Left cardiac atrium (tissue), 4 donors: ENCODE measurements around the gene RUNX2. TPM values are rescaled to one million over a fixed set of nuclear protein-coding genes. Genes with fewer than 3 reads are reported as not detected.

ENCODE experiments used
- ATAC-seq, 2 donors: fragments of 200-7000 bp; cut with Tn5 transposase; one replicate each; pipeline ENCODE4 v1.9.1; 2020; ENCODE audit warnings: mild to moderate bottlenecking in 2 of 2, moderate library complexity in 2 of 2
- DNase-seq: peaks from one replicate; pipeline ENCODE4 v3.0.0-alpha.2; 2020
- intact Hi-C, 2 donors: fragments of 100-400 bp; cut with DNase I; formaldehyde crosslinking; loops; one replicate each; pipeline versions ENCODE4 v1.14.1 to v1.15.1; 2022 to 2023
- total RNA-seq, 2 donors: library from RNA; stranded (reverse); fragmentation: NEBNext Ultra II Directional; extraction: Animal tissue kit (Norgen Biotek cat#: 25700); gene quantifications; one replicate each; pipeline ENCODE4 v1.2.1, GENCODE V29; 2021
- donor health status: DM: no; HTN: yes; CAD: no.
- donor health status: DM: no; HTN: yes; CAD: no; lungs with severe emphysema.
- donor health status: DM: yes; HTN: yes; CAD: no.
- donor health status: Dilated cardiomyopathy.

The RUNX2 gene
- total RNA-seq, 2 donors from 2014 or later = 0.44 to 0.68 TPM

DNA sequence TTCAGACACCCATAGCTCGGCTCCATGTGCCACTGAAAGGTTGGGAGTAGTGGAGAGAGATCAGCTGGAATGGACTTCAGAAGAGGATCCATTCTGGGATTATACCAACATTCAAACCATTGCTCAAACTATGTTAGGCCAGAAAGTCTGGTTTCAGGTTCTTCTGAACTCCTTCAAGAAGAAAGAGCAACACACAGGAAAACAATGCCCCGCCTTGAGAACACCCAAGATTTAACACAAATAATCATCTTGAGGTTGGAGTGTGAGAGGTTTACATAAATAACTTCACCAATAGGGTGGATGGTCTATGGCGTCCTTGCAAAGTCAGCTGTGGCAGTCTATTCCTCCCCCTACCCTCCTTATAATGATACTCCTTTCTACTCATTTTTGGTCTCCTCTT, 261.2 kb downstream of the RUNX2 start:
- intact Hi-C loops = no loop called here
- no peak for ATAC-seq

DNA sequence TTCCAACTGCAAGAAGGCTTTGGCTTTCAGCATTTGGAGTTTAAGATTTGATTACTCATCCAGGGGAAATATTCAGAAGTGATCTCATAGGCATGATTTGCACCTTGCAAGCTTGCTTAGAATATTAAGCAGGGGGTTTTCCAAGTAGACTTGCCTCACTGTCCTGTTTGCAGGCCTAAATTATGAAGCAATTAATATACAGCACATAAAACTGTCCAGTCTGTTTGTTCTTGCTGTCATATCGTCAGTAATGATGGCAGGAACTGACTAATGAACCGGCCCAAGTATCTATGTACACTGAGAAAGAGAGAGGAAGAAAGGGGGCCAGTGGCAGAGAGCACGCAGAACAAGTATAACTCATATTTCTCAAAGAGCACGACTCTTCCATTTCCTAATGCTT, 262.1 kb downstream of the RUNX2 start:
- DNase-seq (no peak), ATAC-seq (peak in 1 of 2 donors; percentile 60)
- intact Hi-C loops = no loop called here

More for the DNA sequence above, 261.2 kb downstream of the RUNX2 start:
- DNase-seq = no peak

DNA sequence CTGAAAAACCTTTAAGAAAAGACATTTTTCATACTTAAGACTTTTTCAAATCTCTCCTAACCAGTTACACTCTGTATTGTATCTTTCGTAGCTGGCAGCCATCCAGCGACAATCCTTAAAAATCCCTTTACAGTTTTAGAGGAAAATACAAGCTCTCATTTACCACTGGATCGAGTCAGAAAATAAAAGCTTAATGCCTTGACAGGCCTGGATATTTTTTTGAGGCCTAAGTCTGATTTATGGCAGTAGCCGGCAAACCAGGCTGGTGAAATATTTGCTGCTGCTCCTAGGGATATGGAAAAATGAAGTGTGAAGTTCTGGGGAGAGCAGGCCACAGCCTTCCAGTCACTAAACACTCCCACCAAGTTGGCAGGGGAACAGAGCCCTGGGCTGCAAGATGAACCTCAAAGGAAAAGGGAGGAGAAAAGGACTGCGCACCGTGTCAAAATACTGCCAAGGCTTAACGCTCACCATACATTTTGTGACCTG, 262.6 kb downstream of the RUNX2 start:
- intact Hi-C loops = no loop called here
- ATAC-seq (no peak), DNase-seq (no peak)

DNA sequence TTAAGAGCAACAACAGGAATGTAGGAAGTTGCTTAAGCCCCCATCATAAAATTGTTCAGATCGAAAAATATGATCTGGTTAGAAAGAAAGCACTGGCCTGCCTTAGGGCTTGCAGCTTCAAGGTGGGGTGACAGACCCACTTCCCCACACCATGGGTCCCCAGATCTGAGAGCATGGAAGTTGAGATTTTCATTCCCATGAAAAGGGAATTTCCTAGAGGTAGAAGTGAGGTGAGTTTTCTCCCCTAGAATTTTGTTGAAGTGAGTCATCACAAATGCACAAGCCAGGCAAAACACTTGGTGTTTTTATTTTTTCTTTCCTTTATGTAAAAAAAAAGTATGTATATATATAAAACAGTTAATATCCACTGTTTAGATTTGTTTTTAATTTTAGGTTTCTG, 263.2 kb downstream of the RUNX2 start:
- ATAC-seq = no peak
- intact Hi-C loops = no loop called here
- no peak for DNase-seq

DNA sequence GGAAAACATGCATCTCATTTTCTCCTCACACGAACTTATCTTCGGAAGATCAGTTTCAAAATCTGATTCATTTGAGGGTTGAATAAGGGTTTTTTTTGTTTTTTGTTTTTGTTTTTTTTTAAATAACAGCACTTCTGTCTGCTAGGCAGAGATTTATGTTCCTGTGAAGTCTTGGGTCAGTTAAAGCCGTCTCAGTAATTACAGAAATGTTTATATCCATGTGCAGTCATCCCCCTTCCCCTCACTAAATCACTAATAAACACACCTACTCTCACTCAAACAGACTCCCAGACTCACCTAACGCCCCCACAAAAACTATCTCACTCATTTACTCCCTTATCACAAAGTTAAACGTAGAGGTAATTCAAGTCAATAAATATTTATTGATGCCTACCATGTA, 263.8 kb downstream of the RUNX2 start:
- intact Hi-C loops = no loop called here
- no peak for ATAC-seq

DNA sequence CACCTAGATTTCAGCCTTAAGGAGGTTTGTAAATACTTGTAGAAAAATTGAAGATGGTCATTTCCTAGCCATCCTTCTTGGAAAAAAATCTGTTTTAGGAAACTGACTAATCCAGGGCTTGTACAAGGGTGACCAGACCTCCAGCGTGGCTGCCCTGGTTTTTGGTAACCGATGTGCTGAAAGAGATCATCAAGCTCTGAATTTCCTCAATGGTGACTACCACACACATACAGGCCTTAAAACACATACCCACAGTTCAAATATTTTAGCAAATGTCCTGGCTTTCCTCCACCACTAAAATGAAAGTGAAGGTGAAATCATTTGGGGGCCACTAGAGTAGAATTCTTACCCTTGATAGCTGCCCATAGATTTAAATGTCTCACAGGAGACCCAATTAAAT, 264.9 kb downstream of the RUNX2 start:
- DNase-seq (no peak), ATAC-seq (no peak)
- intact Hi-C loops = no loop called here

More for the DNA sequence above, 263.8 kb downstream of the RUNX2 start:
- DNase-seq = no peak

DNA sequence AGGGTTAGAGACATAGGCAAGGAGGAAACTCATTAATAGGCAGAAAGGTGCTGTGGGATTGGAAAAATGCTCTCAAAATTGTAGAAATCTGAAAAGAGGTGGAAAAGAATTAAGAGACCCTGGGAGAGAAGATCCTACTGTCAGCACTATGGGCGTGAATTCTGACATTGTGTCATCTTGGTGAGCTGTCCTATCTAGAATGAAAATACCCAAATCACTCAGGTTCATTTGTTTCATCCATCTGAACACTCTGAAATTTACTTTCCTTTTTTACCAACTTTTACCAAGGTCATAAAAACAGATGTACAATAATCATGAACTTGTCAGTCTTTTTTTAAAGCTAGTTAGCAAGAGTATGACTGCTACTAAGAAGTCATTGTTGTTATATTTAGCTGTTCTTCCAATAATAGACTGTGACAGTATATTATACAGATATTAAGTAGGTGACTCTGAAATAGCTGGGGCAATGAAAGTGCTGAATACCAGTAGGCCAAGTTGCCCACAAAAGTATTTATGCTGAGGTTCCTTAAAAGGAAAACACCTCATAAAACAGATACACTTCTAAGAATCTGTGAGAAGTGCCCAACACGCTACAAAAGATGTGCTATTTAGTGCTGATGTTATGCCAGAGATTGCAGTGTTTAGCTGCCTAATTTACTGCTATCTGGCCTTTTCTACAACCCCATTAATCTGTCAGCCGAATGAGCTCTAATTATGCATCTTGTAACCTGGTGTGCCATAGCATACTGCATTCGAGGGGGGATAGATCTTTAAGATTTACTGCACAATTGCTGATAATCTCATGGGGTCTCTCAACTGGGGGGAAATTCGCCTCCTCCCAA, 267.1 kb downstream of the RUNX2 start:
- DNase-seq (no peak), ATAC-seq (peak; percentile 61 to 71)
- intact Hi-C loops = no loop called here

DNA sequence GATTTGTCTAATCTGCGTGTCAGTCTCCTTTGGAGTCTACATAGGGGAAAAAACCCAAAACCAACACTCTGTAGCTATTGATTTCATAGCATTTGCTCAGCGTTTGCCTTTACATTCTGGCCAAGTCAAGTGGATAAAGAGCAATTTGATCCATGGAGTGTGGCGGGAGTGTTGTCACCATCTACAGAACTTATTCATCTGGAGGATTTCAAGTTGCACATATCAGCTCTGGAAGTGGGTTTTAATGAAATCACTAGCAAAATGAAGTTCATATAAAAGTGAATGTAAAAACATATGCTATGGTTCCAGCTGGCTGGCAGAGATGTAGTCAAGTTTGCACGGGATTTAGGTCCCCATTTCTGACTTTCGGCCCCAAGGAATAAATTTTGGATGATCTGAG, 269.3 kb downstream of the RUNX2 start:
- no peak for DNase-seq
- no peak for ATAC-seq

DNA sequence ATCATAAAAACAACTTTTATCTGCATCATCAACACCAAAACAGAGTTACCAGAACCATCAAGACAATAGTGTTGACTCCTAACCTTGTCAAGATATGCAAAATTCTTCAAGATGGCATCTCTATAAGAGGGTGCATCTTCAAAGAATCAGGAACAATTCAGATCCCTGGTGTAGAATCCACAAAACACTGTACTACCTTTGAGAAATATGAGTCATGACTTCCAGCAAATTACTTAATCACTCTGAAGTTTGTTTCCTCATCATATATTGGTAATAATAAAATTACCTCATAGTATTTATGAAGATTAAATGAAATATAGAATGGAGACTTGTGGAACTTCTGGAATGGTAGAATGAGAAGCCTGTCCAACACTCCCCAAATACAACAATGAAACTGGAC, 270.9 kb downstream of the RUNX2 start:
- intact Hi-C loops = no loop called here
- ATAC-seq (no peak), DNase-seq (no peak)

More for the DNA sequence above, 269.3 kb downstream of the RUNX2 start:
- intact Hi-C loops = no loop called here

DNA sequence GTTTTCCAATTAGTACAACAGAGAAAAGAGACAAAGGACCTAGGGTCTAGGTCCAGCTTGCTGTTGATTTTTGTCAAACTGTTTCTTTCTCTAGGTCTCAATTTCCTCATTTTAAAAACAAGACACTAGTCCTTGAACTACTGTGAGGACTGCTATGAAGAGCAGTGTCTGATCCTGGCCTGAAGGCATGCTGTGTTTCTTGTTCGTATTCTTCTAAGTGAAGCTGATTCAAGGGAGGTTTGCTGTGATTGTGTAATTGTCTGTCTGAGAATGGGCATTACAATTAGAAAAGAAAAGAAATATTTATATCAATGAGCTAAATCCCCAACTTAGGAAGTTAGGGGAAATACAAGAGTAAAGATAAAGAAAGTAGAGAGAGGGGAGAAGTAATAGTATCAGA, 277.8 kb downstream of the RUNX2 start:
- ATAC-seq = no peak
- intact Hi-C loops = no loop called here
- no peak for DNase-seq

DNA sequence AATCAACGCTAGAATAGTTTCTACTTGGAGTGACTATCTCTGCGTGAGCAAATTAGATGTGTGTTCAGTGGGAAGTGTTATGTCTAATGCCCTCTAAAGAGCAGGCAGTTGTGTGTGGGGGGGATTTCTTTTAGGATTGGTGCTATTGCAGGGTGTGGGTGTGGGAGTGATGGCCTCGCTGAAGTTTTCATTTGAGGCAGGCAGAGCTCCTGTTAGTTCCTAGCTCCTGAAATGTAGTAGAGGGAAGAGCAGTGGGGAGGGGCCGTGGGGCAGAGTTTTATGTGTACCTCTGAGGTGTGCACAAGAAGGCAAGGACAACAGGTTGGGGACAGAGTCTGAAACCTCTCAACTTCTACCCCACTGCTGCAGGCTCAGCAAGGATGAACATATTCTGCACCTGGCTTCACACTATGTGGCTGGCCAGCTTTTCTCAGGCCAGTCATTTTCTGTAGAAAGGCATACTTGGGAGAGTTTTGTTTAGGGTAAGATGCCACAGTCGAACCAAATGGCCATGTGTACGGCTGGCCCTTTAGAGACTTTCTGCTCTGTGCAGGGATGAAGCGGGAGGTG, 278.8 kb downstream of the RUNX2 start:
- DNase-seq (no peak), ATAC-seq (no peak)
- intact Hi-C loops = no loop called here

DNA sequence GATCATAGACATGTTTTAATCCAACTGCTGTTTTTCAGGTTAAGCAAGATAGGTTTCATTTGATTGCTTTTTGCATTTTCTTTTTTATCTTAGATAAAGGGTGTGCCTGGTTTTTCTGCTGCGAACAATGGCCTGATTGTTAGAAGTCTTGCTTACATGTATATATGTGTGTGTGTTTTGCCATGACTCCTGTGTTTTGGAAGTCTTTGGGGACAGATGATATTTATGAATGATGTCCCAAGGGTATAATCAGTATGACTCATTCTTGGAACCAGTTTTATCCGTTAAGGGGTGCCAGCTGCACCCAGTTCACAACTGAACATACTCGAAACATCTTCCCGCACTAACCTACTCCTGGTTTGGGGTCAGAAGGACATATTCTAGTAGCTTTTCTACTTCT, 279.7 kb downstream of the RUNX2 start:
- DNase-seq (no peak), ATAC-seq (no peak)
- intact Hi-C loops = no loop called here

DNA sequence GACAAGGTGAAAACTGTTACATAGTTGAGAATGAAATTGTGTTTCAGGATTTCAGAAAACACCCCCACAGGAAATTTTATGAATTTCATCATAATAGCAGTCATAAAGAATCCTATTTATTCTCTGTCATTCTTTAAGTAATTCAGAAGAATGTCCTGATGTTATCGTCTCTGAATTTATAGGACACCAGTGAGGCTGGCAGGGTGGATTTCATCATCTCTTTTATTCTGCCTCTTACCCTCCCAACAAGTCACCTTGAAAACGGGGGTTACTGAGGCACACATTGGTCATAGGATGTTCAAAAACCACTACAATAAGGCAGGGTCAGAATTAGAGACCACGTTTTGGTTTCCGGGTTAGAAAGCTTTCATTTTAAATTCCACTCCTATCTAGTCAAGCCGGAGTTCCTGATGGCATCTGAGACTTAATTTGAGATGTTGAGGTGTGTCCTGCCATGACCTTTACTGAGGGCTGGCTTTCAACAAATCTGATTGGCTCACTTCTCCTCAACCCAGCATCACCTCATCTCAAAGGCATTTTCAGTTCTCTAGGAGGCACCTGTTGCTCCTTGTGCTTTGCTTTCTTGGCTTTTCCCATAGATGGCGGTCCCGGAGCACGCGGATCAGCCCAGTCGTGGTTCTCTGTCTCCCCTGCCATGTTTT, 280.3 kb downstream of the RUNX2 start:
- DNase-seq (no peak), ATAC-seq (no peak)
- intact Hi-C loops = no loop called here

DNA sequence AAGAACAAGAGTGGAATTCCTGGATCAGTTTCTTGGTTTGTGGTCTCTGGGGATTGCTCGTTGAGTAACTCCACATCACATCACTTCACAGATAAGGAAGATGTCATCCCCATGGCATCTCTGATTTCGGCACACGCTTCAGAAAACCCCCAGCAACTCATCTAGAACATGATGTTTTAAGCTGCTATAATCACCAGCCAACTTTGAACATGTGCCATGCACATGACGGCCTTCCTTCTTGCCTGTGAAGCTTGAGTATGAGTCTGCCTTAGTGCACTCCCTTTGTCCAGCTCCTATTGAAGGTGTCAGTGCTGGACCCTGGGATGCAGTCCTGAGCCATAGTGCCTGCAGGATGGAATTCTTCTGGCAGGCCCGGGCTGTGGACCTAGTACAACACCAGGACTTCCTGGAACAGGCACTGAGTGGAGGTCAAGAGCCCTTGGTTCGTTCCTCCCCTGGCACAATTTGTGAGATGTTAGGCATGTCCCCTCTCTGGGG, 281.1 kb downstream of the RUNX2 start:
- ATAC-seq = peak in 1 of 2 donors; percentile 31
- DNase-seq = no peak

DNA sequence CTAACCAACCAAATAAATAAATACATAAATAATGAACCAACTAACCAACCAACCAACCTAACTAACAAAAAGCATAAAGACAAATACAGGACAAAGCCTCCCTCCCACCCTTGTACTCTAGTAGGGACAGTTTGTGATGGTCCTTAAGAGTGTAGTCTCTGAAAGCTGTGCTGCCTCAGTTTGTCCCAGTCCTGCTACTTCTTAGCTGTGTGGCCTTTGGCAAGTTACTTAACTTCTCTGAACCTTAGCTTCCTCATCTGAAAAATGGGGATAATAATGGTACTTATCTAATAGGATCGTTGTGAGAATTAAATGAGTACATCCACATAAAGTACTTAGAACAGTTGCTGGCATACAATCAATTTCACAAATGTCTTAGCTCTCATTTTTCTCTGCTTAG, 282.2 kb downstream of the RUNX2 start:
- DNase-seq (no peak), ATAC-seq (no peak)
- intact Hi-C loops = no loop called here

More for the DNA sequence above, 281.1 kb downstream of the RUNX2 start:
- intact Hi-C loops = no loop called here

DNA sequence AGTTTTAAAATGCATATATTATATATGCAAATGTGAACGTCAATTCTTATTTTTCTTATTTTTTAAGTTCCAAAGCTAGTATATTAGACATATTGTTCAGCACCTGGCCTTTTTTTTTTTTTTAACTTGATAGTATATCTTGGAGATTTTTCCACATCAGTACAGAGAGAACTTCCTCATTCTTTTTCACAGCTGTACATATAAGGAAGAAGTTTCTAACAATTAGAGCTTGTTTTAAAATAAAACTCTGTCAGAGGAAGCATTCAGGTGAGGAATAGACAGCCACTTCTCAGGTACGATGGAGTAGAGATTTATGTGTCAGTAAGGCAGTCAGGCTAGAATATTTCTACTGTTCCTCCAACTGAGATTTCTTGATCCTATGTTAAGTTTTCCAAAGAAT, 282.7 kb downstream of the RUNX2 start:
- ATAC-seq (no peak), DNase-seq (no peak)
- intact Hi-C loops = no loop called here

DNA sequence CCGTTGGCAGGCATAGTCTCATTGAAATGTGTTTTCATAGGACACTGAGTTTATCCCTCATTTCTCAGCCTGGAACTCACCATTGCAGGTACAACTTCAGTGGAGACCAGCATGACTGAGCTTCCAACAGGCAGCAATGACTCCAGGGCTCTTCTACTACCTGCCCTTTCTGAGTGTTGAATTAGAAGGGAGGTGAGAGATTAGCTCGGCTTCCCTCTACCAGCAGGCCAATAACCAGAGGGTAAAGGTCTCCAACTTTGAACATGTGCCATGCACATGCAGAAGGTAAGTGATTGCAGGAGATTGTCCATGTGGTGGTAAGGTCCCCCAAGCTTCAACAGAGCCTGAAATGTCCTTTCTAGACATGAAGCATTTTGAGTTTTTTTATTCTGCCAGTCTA, 283.4 kb downstream of the RUNX2 start:
- intact Hi-C loops = no loop called here
- no peak for ATAC-seq
- DNase-seq = no peak

DNA sequence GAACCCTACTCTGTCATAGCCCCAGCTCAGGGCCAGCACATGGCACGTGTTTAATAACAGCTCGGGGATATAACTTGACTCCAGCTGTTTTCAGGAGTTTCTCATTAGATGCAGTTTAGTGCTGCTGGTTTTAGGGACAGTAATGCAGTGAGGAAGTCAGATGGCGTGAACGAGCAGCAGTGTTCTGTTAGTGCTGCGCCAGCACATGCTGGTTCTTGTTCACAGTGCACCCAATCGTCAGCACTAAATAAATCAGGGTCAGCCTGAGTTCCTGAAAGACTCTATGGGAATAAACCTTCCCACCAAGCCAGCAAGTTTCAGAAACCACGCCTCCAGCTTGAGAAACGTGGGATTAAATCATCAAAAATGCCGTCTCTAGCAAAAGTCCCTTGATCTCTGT, 285.5 kb downstream of the RUNX2 start:
- intact Hi-C loops = no loop called here
- DNase-seq (peak; percentile 22), ATAC-seq (peak; percentile 71 to 90)

DNA sequence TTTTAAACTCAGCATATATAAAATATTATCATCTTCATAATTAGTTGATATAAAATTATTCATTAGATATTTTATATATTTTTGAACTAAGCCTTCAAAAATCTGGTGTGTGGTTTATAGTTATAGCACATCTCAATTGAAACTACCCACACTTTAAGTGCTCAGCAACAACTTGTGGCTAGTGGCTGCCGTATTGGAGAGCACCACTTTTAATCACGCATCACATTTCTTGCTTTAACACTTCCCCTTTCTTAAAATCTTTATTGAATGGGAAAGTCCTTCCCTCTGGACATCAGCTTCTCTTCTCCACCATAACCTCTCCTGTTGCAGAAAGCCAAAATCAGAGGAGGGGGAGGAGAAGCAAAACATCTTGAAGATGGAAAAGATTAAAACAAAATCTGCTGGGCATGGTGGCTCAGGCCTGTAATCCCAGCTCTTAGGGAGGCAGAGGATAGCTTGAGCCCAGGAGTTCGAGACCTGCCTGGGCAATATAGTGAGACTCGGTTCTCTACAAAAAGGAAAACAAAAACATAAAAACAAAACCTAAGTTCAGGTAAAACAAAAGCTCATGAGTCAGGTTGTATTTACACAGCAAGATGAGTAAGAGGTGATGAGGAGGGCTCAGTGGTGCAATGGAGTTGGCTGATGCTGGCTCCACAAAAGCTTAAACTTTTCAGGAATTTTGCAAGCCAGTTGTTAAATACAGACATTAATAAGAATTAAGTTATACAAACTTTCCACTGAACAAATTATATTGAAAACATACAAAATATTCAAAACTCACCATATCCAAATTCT, 286.6 kb downstream of the RUNX2 start:
- no peak for ATAC-seq
- DNase-seq = no peak
- intact Hi-C loops = no loop called here
